DMS153 (cell line): ENCODE measurements around the gene NBL1.

Experiments
- DNase-seq: peaks from one replicate; lab custom pipeline; 2025; lab: John Stamatoyannopoulos, UW

NBL1 gene

GRCh38 chr1:19643602-19644394 is at the start of gene NBL1:
Gene NBL1, plus strand, starts transcription at chr1:19644311. Its CDS starts 10,720 bp downstream, at chr1:19655031.
- DNase-seq, result no peak

- peak; percentile 37 for DNase-seq
These were observed 47.9 kb upstream of the NBL1 start for GRCh38 chr1:19596065-19596713.

GRCh38 chr1:19596714-19597495 is 47.2 kb upstream of the NBL1 start:
- DNase-seq, result peak; percentile 95

DNA sequence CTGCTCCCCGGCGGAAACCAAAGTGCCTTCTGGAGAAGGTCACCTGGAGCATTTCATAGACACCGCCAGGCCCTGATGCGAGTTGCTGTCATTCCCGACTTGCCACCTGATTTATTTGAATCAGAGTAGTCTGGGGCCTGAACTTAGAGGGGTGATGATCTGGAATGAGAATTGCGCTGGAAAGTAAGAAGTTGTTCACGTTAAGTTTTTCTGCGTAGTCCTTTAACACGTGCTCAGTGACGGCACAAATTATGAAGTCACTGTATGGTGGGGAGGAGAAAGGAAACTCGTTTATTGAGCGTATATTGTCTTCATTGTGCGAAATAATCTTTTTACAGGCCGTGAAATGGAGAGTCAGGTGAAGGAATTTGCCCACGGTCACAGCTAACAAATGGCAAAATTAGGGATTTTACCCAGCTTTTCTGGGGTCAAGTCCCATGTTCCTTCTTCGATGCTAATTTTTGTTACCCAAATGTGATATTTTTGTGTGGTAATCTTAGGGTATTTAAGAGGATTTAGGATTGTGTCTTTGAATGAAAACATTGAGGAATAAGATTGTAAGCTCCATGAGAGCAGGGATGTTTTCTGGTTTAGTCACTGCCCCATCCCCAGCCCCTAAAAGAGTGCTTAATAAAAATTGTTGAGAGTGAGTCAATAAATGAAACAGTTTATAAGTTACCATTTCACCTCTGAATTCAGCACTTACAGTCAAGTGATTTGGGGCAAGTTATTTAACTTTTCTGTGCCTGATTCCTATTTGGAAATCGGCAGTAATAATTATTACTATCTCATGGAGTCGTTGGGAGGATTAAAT is 46.4 kb upstream of the NBL1 start:
- no peak for DNase-seq

GRCh38 chr1:19599810-19600209 is 44.3 kb upstream of the NBL1 start:
- no peak for DNase-seq

- DNase-seq, result no peak
These were observed 41.6 kb upstream of the NBL1 start for GRCh38 chr1:19602486-19602885.

DNA sequence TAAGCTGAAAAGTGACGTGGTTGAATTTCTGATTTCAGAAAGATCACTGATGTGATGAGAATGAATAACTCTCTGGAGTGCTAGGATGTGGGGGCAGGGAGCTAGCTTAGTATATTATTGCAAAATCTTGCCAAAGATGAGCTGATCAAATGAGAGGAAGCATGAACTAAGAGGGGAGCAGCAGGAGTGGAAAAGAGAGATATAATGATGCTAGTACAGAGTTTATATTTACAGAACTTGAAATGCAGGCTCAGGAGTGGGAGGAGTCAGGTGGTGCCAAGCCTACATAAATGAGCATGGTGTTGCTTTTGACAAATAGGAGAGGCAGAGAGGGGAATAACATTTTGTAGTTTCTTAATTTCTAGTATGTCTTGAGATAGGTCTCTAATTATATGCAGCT is 38.1 kb upstream of the NBL1 start:
- no peak for DNase-seq

DNA sequence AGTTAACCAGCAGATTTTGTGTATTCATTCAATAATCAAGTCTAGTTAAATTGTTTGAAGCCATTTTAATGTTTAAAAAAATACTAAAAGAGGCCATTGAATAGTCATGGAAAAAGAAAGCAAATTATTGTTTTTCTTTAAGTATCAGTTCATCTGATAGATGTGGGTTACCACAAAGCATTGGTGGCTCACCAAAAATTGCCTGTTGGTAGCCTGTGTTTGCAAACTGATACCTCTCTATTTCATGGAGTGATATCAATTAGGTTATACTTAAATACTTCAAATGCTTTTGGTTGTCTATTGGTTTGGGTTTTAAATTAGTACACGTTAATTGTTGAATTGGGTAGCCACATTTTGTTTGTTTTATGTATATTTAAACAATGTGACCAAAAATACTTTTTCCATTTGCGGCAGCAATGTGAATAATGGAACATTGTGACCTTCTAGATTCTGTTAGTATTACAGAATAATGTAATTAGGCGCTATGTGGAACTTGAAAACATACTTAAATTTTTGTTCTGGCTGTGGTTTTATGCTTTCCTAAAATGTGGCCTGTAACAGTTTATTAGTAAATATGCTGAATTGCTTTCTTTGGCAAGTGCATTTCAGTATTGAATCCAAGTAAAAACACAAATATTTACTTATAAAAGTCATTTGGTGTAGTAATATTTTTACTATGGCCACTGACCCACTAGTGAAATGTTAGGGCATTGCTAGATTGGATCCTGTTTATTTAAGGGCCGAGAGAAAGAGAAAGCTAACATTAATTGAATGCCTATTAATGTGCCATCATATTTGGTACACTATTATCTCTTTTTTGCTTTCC is 37.1 kb upstream of the NBL1 start:
- no peak for DNase-seq

DNA sequence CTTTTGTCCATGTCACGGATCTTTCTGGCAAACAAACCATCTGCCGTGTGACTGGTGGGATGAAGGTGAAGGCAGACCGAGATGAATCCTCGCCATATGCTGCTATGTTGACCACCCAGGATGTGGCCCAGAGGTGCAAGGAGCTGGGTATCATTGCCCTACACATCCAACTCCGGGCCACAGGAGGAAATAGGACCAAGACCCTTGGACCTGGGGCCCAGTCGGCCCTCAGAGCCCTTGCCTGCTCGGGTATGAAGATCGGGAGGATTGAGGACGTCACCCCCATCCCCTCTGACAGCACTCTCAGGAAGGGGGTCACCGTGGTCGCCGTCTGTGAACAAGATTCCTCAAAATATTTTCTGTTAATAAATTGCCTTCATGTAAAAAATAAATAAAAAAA is 35.9 kb upstream of the NBL1 start:
- no peak for DNase-seq

DNA sequence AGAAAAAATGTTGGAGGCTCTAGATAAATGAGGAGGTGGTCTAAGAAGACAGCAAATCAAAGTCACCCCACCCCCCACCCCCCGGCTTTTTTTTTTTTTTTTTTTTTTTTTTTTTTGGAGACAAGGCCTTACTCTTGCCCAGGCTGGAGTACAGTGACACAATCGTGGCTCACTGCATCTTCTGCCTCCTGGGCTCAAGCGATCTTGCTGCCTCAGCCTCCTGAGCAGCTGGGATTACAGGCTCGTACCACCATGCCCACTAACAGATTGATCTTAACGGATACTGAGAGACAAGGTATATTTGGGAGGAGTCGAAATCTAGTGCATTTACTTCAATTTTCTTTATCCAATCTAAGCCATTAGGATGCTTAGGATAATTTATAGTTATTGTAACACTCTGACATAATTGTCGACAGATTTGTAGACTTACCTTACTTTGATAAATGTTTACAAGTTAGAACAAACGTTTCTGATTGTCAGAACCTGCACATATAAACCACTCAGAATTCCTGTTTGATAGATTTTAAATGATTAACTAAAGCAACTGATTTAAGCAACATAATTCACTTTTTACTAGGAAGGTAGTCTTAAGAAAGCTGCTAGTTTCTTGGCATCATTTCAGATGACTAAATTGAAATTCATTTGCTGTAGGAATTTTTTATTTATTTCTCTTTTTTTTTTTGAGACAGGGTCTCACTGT is 33.7 kb upstream of the NBL1 start:
- DNase-seq, result no peak

DNA sequence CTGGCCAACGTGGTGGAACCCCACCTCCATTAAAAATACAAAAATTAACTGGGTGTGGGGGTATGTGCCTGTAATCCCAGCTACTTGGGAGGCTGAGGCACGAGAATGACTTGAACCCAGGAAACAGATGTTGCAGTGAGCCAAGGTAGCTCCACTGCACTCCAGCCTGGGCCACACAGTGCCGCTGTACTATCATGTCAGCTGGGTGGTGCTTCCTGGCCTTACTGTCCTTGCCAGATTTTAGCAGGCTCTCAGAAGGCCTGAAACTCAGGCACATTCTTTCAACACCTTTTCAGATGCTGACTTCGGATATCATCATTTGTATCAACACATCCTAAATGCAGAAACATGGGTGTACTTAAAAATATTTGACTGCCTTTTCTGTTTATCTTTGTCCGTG is 31.6 kb upstream of the NBL1 start:
- DNase-seq, result no peak

DNA sequence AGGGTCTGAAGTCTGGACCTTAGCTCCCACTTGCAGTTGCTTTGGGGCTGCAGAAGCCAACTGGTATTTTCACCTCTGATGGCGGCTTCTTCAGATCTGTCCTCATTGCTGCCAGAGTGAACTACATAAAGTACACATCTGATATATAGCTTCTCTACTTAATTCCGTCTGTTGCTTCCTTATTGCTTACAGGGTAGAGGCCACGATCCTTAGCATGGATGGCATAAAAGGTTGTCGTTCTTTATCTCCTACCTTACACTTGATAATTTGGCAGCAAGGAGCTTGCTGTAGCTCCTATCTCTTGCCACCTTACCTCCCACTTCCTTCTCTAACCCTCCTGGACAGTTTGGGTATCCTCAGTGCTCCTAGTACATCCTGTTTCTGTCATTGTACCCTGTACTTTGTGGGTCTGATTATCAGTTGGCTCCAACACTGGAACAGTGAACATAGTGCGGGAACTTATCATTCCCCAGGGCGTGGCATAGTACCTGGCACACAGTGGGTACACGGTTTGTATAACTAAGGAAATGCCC is 30.9 kb upstream of the NBL1 start:
- no peak for DNase-seq

DNA sequence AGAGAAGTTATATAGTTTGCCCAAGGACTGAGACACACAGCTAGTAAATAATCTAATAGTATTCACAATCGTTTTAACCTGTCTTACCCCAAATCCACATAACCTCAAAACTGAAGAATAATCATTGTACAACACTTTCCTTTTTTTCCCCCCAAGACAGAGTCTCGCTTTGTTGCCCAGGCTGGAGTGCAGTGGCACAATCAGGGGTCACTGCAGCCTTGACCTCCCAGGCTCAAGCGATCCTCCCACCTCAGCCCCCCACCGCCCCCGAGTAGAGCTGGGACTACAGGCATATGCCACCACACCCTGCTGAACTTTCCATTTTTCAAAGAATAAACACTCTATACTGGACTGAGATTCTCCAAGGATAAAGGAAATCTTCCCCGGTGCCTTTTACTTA is 28.7 kb upstream of the NBL1 start:
- no peak for DNase-seq

- DNase-seq, result no peak
These were observed 27.6 kb upstream of the NBL1 start for GRCh38 chr1:19616489-19616888.

DNA sequence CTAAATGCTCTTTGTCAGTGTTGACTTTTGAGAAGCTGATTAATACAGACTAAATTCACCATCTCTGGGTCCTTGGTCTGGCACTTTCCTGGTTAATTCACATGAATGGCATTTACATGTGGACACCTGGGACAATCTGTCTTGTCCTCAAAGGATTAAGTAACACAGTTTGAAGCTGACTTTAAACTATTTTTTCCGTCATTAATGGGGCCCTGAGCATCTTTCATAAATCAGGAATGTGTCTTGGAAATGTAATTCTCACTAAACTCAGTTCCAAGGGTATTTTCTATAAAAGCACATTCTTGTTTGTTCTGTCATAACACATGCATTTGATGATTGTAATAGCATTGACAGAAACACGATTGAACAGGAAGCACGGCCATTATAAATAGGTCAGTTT is 26.7 kb upstream of the NBL1 start:
- DNase-seq, result no peak

DNA sequence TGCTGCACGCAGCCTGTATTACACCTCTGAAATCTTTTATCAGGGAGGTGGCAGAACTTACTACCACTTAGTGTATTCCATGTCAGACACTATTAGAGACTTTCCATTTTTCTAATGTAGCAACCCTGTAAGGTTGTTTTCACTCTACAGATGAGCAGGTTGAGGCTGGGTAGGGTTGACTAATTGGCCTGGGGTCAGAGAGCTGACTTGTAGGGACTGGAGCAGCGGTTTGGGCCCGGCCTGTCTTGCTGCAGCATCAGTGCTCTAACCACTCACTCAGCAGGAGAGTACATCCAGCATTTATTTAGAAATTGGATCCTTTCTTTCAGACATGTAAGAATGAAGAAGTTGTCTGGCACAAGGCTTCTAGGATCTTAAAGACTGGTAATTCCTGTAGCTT is 25.7 kb upstream of the NBL1 start:
- no peak for DNase-seq

DNA sequence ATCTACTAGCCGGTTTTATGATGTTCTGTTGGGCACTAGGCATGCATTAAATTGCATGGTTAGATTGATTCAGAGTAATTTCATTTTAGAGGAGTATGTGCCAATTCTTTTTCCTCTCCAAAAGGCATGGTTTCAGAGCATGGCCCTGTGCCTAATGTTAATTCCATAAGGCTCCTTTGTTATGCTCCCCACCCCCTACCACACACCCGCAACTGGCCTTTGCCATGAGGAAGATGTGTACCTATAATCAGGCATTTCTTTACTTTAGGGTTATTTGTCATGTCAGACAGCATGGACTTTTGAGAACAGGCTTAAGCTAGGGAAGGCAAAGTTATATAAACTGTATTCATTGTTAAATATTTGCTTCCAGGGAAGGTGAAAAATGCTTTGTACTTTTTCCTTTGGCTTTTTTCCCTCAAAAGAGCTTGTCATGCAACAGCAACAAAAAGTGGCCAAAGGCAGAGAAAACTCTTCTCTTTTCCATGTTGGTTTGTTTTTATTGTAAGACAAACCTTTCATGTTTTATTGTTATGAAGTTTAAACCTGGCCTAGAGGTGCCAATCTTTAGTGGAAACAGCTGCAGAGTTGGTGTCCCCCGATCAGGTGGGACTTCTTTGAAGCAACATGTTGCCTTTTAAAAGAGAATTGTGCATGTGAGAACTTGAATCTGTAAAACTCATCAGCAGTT is 24.3 kb upstream of the NBL1 start:
- DNase-seq, result no peak

GRCh38 chr1:19620786-19621185 is 23.3 kb upstream of the NBL1 start:
- DNase-seq, result no peak

DNA sequence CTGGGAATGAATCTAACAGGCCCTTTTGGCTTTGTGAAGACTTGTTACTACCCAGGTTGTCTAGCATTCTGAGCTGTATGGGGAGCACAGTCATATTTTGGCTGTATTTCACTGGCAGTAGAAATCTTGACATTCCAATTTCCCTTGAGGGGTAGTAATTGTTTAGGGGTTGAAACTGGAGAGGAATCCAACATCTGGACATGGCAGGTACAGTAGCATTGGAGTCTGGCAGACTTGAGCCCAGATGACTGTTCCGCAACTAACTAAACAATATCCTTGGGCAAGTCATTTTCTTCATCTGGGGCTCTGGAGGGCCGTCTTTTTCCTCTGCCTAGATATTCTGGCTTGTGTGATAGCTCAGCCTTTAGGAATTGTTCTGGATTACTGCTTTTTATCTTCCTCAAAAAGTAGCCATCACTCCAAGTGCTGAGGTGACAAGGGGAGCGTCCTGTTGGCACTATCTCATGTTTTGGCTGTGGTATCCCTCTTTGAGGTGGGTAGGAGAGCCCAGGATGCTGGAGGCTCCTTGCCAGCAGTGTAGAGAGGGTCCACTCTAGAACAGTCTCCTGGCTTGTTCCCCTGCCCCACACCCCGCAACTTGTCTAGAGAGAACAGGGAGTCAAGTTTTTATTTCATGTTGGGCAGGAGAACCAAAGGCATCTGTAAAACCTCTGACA is 22.7 kb upstream of the NBL1 start:
- no peak for DNase-seq
